ENCODE results near the gene ABCA3.

- no peak for TF ChIP-seq POLR2A (IDR thresholded peaks at IDR 0.05)
- no peak for TF ChIP-seq CTCF (IDR thresholded peaks at IDR 0.05)
- no peak for TF ChIP-seq POLR2AphosphoS5 (IDR thresholded peaks at IDR 0.05)
Measured at GRCh38 chr16:2244926-2245795, 95.4 kb downstream of the ABCA3 start.

Measured in prostate gland (tissue), 2 donors.